Uterus (tissue), 4 donors: ENCODE measurements around the gene FCN1. TPM values are rescaled to one million over a fixed set of nuclear protein-coding genes. Genes with fewer than 3 reads are reported as not detected.

ENCODE experiments used
- DNase-seq, 2 donors: peaks; one replicate each; pipeline ENCODE4 v3.0.0-alpha.2; 2019 to 2020
- H3K27ac ChIP-seq, 2 donors: fragments of 200-600 bp; sonication (generic); 1 replicate in 1 of 2; 2 replicates in 1 of 2; pipeline ENCODE4 v1.5.1; 2016 to 2018
- H3K27me3 ChIP-seq, 2 donors: fragments of 200-600 bp; sonication (generic); one replicate each; pipeline ENCODE4 v1.5.1; 2018 to 2019; ENCODE audit warnings: control low read depth in 1 of 2
- H3K36me3 ChIP-seq, 2 donors: fragments of 200-600 bp; sonication (generic); one replicate each; pipeline ENCODE4 v1.5.1; 2019; ENCODE audit warnings: control low read depth in 1 of 2
- H3K4me1 ChIP-seq, 2 donors: fragments of 200-600 bp; sonication (generic); one replicate each; pipeline ENCODE4 v1.5.1; 2018 to 2019; ENCODE audit warnings: control low read depth in 1 of 2
- H3K4me3 ChIP-seq, 2 donors: fragments of 200-600 bp; sonication (generic); 1 replicate in 1 of 2; 2 replicates in 1 of 2; pipeline ENCODE4 v1.5.1; 2018 to 2019; ENCODE audit warnings: mild to moderate bottlenecking in 1 of 2
- H3K9me3 ChIP-seq, 2 donors: fragments of 200-600 bp; sonication (generic); one replicate each; pipeline ENCODE4 v1.5.1; 2019; ENCODE audit warnings: control low read depth in 1 of 2
- CTCF ChIP-seq, 4 experiments: fragments of 200-600 bp in 2 of 4; fragments of 450-650 bp in 2 of 4; sonication (generic) in 2 of 4; IDR thresholded peaks; one replicate each; pipeline ENCODE4 v1.5.1; 2016 to 2019; ENCODE audit warnings: antibody characterized with exemption in 4 of 4, mild to moderate bottlenecking in 2 of 4, moderate library complexity in 1 of 4
- POLR2A ChIP-seq, 2 donors: fragments of 450-650 bp; IDR thresholded peaks; one replicate each; pipeline ENCODE4 v1.6.1; 2016; ENCODE audit warnings: antibody characterized with exemption in 2 of 2, mild to moderate bottlenecking in 1 of 2, moderate library complexity in 1 of 2
- intact Hi-C: fragments of 100-400 bp; cut with DNase I; formaldehyde crosslinking; loops from one replicate; pipeline ENCODE4 v1.15.1; 2023; ENCODE audit warnings: low total_unique reads
- total RNA-seq, 4 donors: library from RNA; depleted of rRNA in 3 of 4; stranded (reverse); fragments of >200 nt in 3 of 4; gene quantifications; one replicate each; pipeline versions ENCODE4 v1.1.0 to v1.2.4, GENCODE V29; 2014 to 2023
- donor health status: DM: yes; HTN: yes; CAD: no.

FCN1 gene
- total RNA-seq, 4 donors from 2014 or later = 0.26 to 13.8 (median 4.4) TPM

- H3K36me3 ChIP-seq = no peaks in the 10 kb centered on the region
- peak overlapping the region; percentile 22 to 58 for H3K27ac ChIP-seq
- no peaks in the 10 kb centered on the region for H3K27me3 ChIP-seq
- intact Hi-C loops = no loop called here
- no peak for DNase-seq
- H3K4me1 ChIP-seq = peaks cover 7% of the 10 kb centered on the region in 2 donors
- no peak overlapping the region for H3K4me3 ChIP-seq
- TF ChIP-seq POLR2A (IDR thresholded peaks at IDR 0.05) (no peak), CTCF (IDR thresholded peaks at IDR 0.05) (no peak)
- H3K9me3 ChIP-seq = no peaks in the 10 kb centered on the region
Measured at GRCh38 chr9:134943836-134944235, 26.1 kb upstream of the FCN1 start.

- Histone ChIP-seq H3K9me3 (no peaks in the 10 kb centered on the region), H3K27ac (peak overlapping the region in 1 of 2 donors; percentile 58), H3K4me1 (peaks cover 7% of the 10 kb centered on the region in 2 donors), H3K27me3 (no peaks in the 10 kb centered on the region), H3K36me3 (no peaks in the 10 kb centered on the region), H3K4me3 (no peak overlapping the region)
- no peak for DNase-seq
- no peak for TF ChIP-seq POLR2A (IDR thresholded peaks at IDR 0.05)
- TF ChIP-seq CTCF (IDR thresholded peaks at IDR 0.05) = no peak
- intact Hi-C loops = no loop called here
Measured at GRCh38 chr9:134943411-134943810, 25.7 kb upstream of the FCN1 start.

- H3K36me3 ChIP-seq = no peaks in the 10 kb centered on the region
- H3K9me3 ChIP-seq = no peaks in the 10 kb centered on the region
- no peak for TF ChIP-seq CTCF (IDR thresholded peaks at IDR 0.05)
- TF ChIP-seq POLR2A (IDR thresholded peaks at IDR 0.05) = no peak
- no peak for DNase-seq
- peaks cover 7% of the 10 kb centered on the region in 2 donors for H3K4me1 ChIP-seq
- no peaks in the 10 kb centered on the region for H3K27me3 ChIP-seq
- peak overlapping the region in 1 of 2 donors; percentile 23 for H3K27ac ChIP-seq
- no peak overlapping the region for H3K4me3 ChIP-seq
- intact Hi-C loops = no loop called here
Measured at GRCh38 chr9:134942788-134943184, 25.1 kb upstream of the FCN1 start.

- DNase-seq = peak in 1 of 2 donors; percentile 42
- intact Hi-C loops = no loop called here
- H3K4me1 ChIP-seq = peaks cover 7% of the 10 kb centered on the region in 2 donors
- H3K27me3 ChIP-seq = no peaks in the 10 kb centered on the region
- peak overlapping the region in 1 of 2 donors; percentile 23 for H3K27ac ChIP-seq
- H3K4me3 ChIP-seq = no peak overlapping the region
- H3K9me3 ChIP-seq = no peaks in the 10 kb centered on the region
- H3K36me3 ChIP-seq = no peaks in the 10 kb centered on the region
- no peak for TF ChIP-seq POLR2A (IDR thresholded peaks at IDR 0.05)
- no peak for TF ChIP-seq CTCF (IDR thresholded peaks at IDR 0.05)
Measured at GRCh38 chr9:134942011-134942787, 24.5 kb upstream of the FCN1 start.
